ENCODE data around the gene RFX8. TPM values are rescaled to one million over a fixed set of nuclear protein-coding genes. Genes with fewer than 3 reads are reported as not detected.

The RFX8 gene
- 1 to 10 TPM; 1.4 to 6.9 (median 3.9) TPM for total RNA-seq

- Histone ChIP-seq H3K36me3 (no peaks in the 10 kb centered on the region), H3K4me3 (peak within 1 kb of the TSS; percentile 43 to 81 (median 64)), H3K27me3 (no peaks in the 10 kb centered on the region), H3K9me3 (no peaks in the 10 kb centered on the region), H3K4me1 (peaks cover 0 to 22% (median 5%) of the 10 kb centered on the region in 4 donors), H3K27ac (peak within 1 kb of the TSS; percentile 50 to 87 (median 78))
- 22 to 34% methylated on average over 17 to 20 of the region's 20 CpGs for WGBS, 2 donors
- TF ChIP-seq EP300 (IDR thresholded peaks at IDR 0.05) (peak in 1 of 2 donors; percentile 7), CTCF (IDR thresholded peaks at IDR 0.05) (no peak), POLR2A (IDR thresholded peaks at IDR 0.05) (no peak)
- DNase-seq (ENCODE audit: low spot score in 2 of 2), result peak in 1 of 2 donors; percentile 33
These were observed at the start of gene RFX8 for GRCh38 chr2:101474731-101475384. Gene RFX8 (minus strand): TSS chr2:101475112. CDS start chr2:101466848, 8,264 bp downstream.

GRCh38 chr2:101521487-101521886, 46.6 kb upstream of the RFX8 start:
- Histone ChIP-seq H3K36me3 (no peaks in the 10 kb centered on the region), H3K4me3 (no peak overlapping the region), H3K4me1 (peaks cover 0 to 15% (median 1%) of the 10 kb centered on the region in 4 donors), H3K27ac (no peak overlapping the region), H3K9me3 (peaks cover 0 to 2% (median 0%) of the 10 kb centered on the region in 4 donors), H3K27me3 (no peaks in the 10 kb centered on the region)
- DNase-seq (ENCODE audit: low spot score in 2 of 2), result no peak
- TF ChIP-seq POLR2A (IDR thresholded peaks at IDR 0.05), result no peak
- TF ChIP-seq EP300 (IDR thresholded peaks at IDR 0.05), result no peak
- no peak for TF ChIP-seq CTCF (IDR thresholded peaks at IDR 0.05)
- 85 to 86% methylated on average over 8 of the region's 8 CpGs for WGBS, 2 donors

- H3K27ac ChIP-seq, result no peak overlapping the region
These were observed 45.3 kb upstream of the RFX8 start for GRCh38 chr2:101520246-101520645.

GRCh38 chr2:101518578-101519492, 43.9 kb upstream of the RFX8 start:
- Histone ChIP-seq H3K9me3 (peaks cover 0 to 2% (median 0%) of the 10 kb centered on the region in 4 donors), H3K4me1 (peaks cover 0 to 30% (median 6%) of the 10 kb centered on the region in 4 donors), H3K36me3 (no peaks in the 10 kb centered on the region), H3K27me3 (no peaks in the 10 kb centered on the region), H3K27ac (no peak overlapping the region), H3K4me3 (no peak overlapping the region)
- DNase-seq (ENCODE audit: low spot score in 2 of 2), result no peak
- 43 to 50% methylated on average over 16 of the region's 16 CpGs for WGBS, 2 donors
- no peak for TF ChIP-seq POLR2A (IDR thresholded peaks at IDR 0.05)
- peak; percentile 10 to 44 (median 31) for TF ChIP-seq CTCF (IDR thresholded peaks at IDR 0.05)

More at GRCh38 chr2:101520246-101520645, 45.3 kb upstream of the RFX8 start:
- WGBS, 2 donors, result 41 to 55% methylated on average over 3 of the region's 3 CpGs
- no peak overlapping the region for H3K4me3 ChIP-seq
- no peaks in the 10 kb centered on the region for H3K27me3 ChIP-seq
- H3K4me1 ChIP-seq, result peaks cover 0 to 24% (median 5%) of the 10 kb centered on the region in 4 donors
- DNase-seq (ENCODE audit: low spot score in 2 of 2), result no peak
- H3K9me3 ChIP-seq, result peaks cover 0 to 2% (median 0%) of the 10 kb centered on the region in 4 donors
- TF ChIP-seq POLR2A (IDR thresholded peaks at IDR 0.05), result no peak
- no peak for TF ChIP-seq CTCF (IDR thresholded peaks at IDR 0.05)
- no peak for TF ChIP-seq EP300 (IDR thresholded peaks at IDR 0.05)
- no peaks in the 10 kb centered on the region for H3K36me3 ChIP-seq

Measured in tibial nerve (tissue), 4 donors.